ENCODE measurements around the gene FOXC1.

GRCh38 chr6:1622851-1623768 is 13.4 kb downstream of the FOXC1 start:
- TF ChIP-seq CTCF (IDR thresholded peaks at IDR 0.05 in 2 of 3, conservative IDR thresholded peaks at IDR 0.05 in 1 of 3; ENCODE audit: control insufficient read depth in 2 of 3, extremely low read depth in 1 of 3, insufficient read depth in 1 of 3, low read depth in 3 of 3, low read length in 3 of 3) (no peak), E2F4 (IDR thresholded peaks at IDR 0.05; ENCODE audit: low read depth, low read length) (no peak), SMAD1 (IDR thresholded peaks at IDR 0.05; ENCODE audit: low read depth, partially characterized antibody) (no peak), EZH2 (IDR thresholded peaks at IDR 0.05; ENCODE audit: borderline replicate concordance, control insufficient read depth, low read depth, low read length) (no peak), POLR2A (IDR thresholded peaks at IDR 0.05; ENCODE audit: low read depth, low read length) (no peak), ZSCAN29 (IDR thresholded peaks at IDR 0.05) (no peak), POLR2AphosphoS5 (IDR thresholded peaks at IDR 0.05; ENCODE audit: low read length) (no peak), TAF1 (IDR thresholded peaks at IDR 0.05; ENCODE audit: borderline replicate concordance, low read depth, low read length) (no peak), RFX5 (IDR thresholded peaks at IDR 0.05; ENCODE audit: low read depth, low read length) (no peak), BHLHE40 (IDR thresholded peaks at IDR 0.05; ENCODE audit: borderline replicate concordance in 1 of 2, low read depth in 2 of 2, low read length in 1 of 2) (no peak), STAT1 (conservative IDR thresholded peaks at IDR 0.05) (no peak)

Measured in GM12878 (cell line).